ENCODE data around the gene RFWD3.

The RFWD3 gene, protein sequence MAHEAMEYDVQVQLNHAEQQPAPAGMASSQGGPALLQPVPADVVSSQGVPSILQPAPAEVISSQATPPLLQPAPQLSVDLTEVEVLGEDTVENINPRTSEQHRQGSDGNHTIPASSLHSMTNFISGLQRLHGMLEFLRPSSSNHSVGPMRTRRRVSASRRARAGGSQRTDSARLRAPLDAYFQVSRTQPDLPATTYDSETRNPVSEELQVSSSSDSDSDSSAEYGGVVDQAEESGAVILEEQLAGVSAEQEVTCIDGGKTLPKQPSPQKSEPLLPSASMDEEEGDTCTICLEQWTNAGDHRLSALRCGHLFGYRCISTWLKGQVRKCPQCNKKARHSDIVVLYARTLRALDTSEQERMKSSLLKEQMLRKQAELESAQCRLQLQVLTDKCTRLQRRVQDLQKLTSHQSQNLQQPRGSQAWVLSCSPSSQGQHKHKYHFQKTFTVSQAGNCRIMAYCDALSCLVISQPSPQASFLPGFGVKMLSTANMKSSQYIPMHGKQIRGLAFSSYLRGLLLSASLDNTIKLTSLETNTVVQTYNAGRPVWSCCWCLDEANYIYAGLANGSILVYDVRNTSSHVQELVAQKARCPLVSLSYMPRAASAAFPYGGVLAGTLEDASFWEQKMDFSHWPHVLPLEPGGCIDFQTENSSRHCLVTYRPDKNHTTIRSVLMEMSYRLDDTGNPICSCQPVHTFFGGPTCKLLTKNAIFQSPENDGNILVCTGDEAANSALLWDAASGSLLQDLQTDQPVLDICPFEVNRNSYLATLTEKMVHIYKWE

GRCh38 chr16:74666425-74667254, at the start of gene RFWD3:
Gene RFWD3 (minus strand): TSS chr16:74666877. CDS start chr16:74661449, 5,428 bp downstream.
- ChIA-PET POLR2A (ENCODE audit: low non-redundant PET) (interaction anchor here (0.5 to 1.1 kb wide), 3 partner anchors 11 to 243 kb away, joined by 3 to 6 read pairs (median 3); no protein-coding TSS in a partner anchor), CTCF (interaction anchor here (0.5 kb wide), 1 partner anchor 69 kb away, joined by 3 read pairs; no protein-coding TSS in a partner anchor)
- TF ChIP-seq CTCF (conservative IDR thresholded peaks at IDR 0.05; ENCODE audit: low read depth) = no peak
- H3K27ac ChIP-seq = peak within 1 kb of the TSS; percentile 85
- DNase-seq (ENCODE audit: low spot score) = peak; percentile 100

- no peak overlapping the region for H3K27ac ChIP-seq
- ChIA-PET CTCF (interaction anchor here (1.2 kb wide), 1 partner anchor 146 kb away, joined by 6 read pairs; no protein-coding TSS in a partner anchor), POLR2A (ENCODE audit: low non-redundant PET) (no interaction called here)
- no peak for DNase-seq (ENCODE audit: low spot score)
- no peak for TF ChIP-seq CTCF (conservative IDR thresholded peaks at IDR 0.05; ENCODE audit: low read depth)
Observed at GRCh38 chr16:74716355-74716754, 49.7 kb upstream of the RFWD3 start.

DNA sequence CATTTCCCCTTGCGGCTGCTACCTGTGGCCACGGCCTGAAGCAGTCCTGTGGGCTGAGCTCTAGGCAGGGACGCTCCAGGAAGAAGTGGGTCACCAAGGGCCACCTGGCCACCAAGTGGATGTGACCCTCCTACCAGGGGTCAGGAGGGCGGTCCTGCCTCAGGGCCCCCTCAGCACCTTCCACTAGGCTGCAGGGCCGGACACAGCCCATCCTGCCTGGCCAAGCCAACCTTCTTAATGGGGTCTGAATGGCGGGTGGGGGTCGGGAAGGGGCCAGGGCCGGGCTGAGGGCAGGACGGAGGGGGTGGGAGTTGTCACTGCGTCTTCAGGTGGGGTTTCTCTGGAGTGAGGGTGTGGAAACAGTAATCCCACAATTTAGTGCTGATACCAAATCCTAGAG, 47.2 kb upstream of the RFWD3 start:
- H3K27ac ChIP-seq = no peak overlapping the region
- DNase-seq (ENCODE audit: low spot score) = no peak
- POLR2A ChIA-PET (ENCODE audit: low non-redundant PET) = no interaction called here
- CTCF ChIA-PET = interaction anchor here (0.5 to 6.0 kb wide), 3 partner anchors 41 to 148 kb away, joined by 3 to 83 read pairs (median 6); no protein-coding TSS in a partner anchor
- TF ChIP-seq CTCF (conservative IDR thresholded peaks at IDR 0.05; ENCODE audit: low read depth) = no peak

DNA sequence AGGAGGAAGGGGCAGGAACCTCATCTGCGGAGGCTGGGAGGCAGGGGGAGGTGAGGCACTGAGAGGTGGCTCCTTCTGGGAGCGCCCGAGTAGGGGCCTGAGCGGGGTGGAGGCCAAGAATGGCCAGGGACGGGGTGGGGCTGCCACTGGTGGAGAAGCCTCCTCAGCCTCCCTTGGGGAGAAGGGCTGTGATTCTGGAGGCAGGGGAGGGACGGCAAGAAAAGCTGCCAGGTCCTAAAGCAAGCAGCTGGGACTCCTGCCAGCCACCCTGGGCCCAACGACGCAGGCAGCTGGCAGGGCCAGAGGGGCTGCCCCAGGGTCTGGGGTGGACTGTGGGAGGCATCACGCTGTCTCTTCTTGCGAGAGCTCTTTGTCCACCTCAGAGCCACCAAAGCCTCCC, 46.6 kb upstream of the RFWD3 start:
- H3K27ac ChIP-seq = no peak overlapping the region
- ChIA-PET POLR2A (ENCODE audit: low non-redundant PET) (no interaction called here), CTCF (interaction anchor here (6.0 kb wide), 1 partner anchor 149 kb away, joined by 83 read pairs; no protein-coding TSS in a partner anchor)
- TF ChIP-seq CTCF (conservative IDR thresholded peaks at IDR 0.05; ENCODE audit: low read depth) = no peak
- DNase-seq (ENCODE audit: low spot score) = no peak

DNA sequence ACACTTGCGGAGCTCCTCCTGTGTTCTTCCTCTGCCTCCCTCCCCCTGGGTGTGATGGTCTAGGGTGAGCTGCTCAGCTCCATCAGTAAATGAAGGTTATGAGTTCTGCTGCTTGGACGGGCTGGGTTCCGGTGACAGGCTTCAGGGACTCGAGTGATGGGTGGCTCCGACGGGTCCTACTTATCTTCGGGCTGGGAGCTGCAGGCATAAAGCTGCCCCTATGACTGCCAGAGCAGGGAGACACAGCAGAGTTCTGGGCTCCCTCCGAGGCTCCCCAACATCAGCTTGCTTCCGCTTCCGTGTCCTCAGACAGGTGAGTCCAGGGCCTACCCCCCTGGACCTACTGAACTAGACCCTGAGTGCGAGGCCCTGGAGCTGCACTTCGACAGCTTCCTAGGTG, 45.3 kb upstream of the RFWD3 start:
- CTCF ChIA-PET = interaction anchor here (0.6 to 6.0 kb wide), 5 partner anchors 22 to 930 kb away, joined by 3 to 83 read pairs (median 4); no protein-coding TSS in a partner anchor
- TF ChIP-seq CTCF (conservative IDR thresholded peaks at IDR 0.05; ENCODE audit: low read depth) = no peak
- POLR2A ChIA-PET (ENCODE audit: low non-redundant PET) = no interaction called here
- DNase-seq (ENCODE audit: low spot score) = no peak
- no peak overlapping the region for H3K27ac ChIP-seq
